HG02588 (cell line): ENCODE results near the gene PRMT2.

Experiments used
- ATAC-seq: cut with Tn5 transposase; IDR thresholded peaks from one replicate; pipeline ENCODE4 v1.9.1; 2021; ENCODE audit warnings: mild to moderate bottlenecking, moderate library complexity; ENCODE audit not compliant: unreplicated experiment

Gene PRMT2

DNA sequence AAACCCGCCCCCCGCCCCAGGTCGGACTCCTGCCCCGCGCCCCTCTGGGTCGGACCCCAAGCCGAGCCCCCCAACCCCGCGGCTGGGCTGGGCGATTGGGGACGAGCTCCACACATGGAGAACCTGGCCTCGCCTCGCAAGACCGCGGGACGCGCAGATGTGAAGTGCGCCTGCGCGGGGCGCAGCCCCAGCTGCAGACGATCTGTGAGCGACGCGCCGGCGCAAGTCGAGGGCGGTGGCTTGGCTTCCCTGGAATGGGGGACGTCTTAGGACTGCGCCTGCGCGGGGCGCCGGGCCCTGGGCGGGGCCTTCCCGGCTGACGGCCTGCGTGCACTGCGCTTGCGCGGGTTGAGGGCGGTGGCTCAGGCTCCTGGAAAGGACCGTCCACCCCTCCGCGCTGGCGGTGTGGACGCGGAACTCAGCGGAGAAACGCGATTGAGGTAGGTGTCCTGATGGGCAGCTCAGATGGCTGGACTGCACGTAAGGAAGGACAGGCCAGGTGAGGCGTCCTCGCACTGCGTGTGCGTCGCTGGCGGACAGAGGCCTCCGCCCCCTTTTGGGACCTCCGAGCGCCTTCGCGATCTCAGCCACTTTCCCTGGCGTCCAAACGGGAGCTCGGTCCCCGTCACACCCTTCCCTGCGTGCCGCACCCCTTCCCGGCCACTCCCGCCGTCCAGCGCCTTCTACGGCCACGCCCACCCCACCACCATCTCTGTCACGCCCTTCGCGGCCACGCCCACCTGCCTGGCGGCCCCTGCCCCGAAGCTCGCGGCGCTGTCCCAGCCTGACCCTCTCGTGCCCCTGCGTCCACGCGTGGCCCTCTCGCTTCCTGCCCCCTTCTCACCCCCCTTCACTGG lies at the start of gene PRMT2:
PRMT2 (plus strand) TSS at position 351 of the 857 bp plus-strand sequence. CDS start 1,278 bp downstream, outside the sequence.
- peak; percentile 89 for ATAC-seq

DNA sequence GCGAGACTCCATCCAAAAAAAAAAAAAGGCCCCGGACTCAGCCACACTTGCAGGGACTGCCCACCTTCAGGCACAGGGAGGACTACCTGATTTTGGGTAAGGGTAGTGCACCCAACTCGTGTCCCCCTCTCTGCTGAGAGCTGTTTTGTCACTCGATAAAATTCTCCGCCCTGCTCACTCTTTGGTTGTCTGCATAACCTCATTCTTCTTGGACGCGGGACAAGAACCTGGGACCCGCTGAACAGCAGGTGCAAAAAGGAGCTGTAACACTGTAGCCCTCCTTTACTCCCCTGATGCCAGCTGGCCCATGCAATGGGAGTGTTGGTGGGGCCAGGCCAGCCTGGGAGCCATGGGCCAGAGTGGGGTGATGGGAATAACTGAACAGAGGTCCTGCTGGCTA lies 41.2 kb upstream of the PRMT2 start:
- no peak for ATAC-seq

GRCh38 chr21:46596201-46596600 lies 39.3 kb upstream of the PRMT2 start:
- ATAC-seq: no peak

- ATAC-seq: no peak
Measured at GRCh38 chr21:46597031-46597430, 38.4 kb upstream of the PRMT2 start.

DNA sequence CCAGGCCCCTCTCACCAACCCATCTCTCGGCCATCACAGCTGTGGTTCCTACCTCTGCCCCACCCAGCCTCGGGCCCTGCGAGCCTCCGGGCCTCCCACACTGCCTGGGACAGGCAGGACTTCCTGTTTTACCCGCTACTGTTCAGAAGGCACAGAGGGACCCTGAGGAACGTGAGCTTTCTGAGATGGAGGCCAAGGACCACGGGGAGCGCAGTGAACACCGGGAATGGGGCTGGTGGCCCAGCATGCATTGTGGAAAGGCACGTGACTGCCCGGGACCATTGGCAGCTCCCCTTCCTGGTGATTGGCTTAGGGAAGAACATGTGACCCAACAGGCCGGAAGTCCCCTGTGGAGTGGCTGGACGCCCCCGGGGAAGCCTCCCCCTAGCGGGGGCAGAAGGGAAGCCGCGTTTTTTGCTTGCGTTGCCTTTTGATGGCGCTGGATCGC lies 37.6 kb upstream of the PRMT2 start:
- ATAC-seq: no peak

- ATAC-seq: no peak
Measured at GRCh38 chr21:46598581-46599572, 36.6 kb upstream of the PRMT2 start.

DNA sequence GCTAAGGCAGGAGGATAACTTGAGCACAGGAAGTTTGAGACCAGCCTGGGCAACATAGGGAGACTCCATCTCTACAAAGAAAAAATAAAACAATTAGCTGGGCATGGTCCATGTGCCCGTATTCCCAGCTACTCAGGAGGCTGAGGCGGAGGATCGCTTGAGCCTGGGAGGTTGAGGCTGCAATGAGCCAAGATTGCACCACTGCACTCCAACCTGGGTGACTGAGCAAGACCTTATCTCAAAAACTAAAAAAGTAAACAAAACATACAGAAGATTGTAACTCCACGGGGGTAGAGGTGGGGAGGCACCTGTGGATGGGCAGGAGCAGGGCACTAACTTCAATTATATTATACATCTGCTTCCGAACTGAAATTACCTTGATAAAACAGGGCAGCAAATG lies 35.2 kb upstream of the PRMT2 start:
- no peak for ATAC-seq

- no peak for ATAC-seq
Measured at GRCh38 chr21:46600978-46601377, 34.5 kb upstream of the PRMT2 start.

DNA sequence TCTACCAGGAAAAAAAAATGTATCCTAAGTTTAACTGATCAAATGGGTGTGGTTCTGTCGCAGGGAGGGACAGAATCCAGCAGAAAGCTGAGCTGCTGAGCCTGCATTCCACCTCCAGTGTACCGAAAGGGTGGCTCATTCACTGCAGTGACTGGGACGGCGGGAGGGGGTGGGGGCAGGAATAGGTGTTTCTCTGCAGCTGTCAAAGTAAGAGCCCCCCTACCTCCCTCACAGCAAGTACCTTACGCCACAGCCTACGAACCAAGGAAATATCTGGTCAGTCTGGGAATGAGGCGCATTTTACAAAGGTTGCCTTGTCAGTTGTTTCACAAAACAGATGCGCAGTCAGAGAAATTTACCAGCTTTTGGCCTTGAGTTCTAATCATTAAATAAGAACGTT lies 32.2 kb upstream of the PRMT2 start:
- ATAC-seq: no peak

DNA sequence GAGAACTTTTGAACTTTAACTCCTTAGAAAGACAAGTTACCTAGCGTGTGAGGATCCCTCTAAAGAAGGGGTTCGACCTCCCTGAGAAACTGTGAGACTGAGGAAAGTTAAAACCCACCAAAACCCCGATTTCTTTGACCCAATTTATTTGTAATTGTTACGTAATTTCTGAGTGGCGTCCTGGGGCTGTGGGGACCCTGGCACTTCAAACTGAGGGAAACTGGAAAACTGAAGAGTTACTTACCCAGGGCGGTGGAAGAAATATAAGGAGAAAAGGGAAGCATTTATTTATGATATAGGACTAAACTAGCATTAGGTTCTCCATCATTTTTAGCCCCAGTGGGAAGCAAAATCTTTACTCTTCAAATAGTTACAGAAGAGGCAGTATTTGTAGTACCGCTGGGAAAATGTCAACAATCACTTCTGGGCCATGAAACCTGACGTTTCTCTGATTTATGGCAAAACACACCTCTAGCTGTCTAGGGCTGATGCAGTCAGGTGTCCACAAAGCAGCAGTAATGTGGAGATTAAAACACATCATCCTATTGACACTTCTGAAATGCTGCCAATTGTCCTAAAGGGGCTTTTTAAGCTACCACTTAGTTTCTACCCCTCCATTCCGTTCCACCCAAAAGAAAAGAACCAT lies 31.0 kb upstream of the PRMT2 start:
- no peak for ATAC-seq

- ATAC-seq: no peak
Measured at GRCh38 chr21:46604975-46605766, 30.3 kb upstream of the PRMT2 start, which contains the start of gene S100B. Gene S100B (minus strand): TSS chr21:46605082. CDS start chr21:46602415, 2,667 bp downstream.

- ATAC-seq: no peak
Measured at GRCh38 chr21:46605767-46606426, 29.6 kb upstream of the PRMT2 start.

- ATAC-seq: no peak
Measured at GRCh38 chr21:46606427-46606813, 29.1 kb upstream of the PRMT2 start.

- ATAC-seq: no peak
Measured at GRCh38 chr21:46607636-46608035, 27.8 kb upstream of the PRMT2 start.

- no peak for ATAC-seq
Measured at GRCh38 chr21:46608672-46609111, 26.8 kb upstream of the PRMT2 start.

DNA sequence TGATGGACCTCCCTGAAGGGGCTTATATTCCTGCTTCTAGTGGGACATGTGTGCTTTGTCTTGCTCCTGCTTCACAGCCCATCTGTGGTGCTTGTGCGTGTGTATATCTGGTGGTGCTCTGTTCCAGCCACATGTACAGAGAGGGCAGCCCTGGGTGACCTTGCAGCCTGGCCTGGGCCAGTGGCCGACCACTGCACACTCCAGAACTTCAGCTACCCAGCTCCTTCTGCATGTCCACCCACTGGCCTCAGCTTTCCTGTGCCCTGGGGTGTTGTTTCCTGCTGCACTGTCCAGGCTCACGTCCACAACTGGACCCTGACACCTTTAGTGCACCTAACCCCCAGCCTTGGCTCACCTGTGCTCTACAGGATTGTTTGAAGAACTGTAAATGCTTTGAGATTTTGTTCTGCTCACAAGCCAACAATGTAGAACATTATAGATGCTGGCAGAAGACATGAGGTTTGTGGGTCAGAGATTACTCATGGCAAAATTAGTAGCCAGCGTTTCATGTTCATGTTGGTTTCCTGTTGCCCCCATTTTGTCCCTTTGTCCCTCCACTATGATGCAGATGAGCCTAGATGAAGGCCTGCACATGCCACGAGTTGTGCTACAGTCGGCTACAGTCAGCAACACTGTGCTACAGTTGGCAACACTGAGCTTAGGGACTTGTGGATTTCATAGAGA lies 25.3 kb upstream of the PRMT2 start:
- ATAC-seq: no peak

DNA sequence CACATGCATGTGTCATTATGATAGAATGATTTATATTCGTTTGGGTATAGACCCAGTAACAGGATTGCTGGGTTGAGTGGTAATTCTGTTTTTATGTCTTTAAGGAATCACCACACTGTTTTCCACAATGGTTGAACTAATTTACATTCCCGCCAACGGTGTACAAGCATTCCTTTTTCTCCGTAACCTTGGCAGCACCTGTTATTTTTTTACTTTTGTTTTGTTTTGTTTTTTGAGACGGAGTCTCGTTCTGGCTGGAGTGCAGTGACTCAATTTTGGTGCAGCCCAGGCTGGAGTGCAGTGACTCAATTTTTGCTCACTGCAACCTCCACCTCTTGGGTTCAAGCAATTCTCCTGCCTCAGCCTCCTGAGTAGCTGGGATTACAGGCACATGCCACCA lies 22.1 kb upstream of the PRMT2 start:
- ATAC-seq: no peak

DNA sequence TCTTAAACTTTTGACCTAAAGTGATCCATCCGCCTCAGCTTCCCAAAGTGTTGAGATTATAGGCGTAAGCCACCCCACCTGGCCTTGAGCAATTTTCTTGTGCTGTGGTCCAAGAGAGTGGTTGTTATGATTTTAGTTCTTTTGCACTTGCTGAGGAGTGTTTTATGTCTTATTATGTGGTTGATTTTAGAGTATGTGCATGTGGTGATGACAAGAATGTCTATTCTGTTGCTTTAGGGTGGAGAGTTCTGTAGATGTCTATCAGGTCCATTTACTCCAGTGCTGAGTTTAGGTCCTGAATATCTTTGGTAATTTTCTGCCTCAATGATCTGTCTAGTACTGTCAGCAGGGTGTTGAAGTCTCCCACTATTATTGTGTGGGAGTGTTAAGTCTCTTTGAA lies 19.4 kb upstream of the PRMT2 start:
- no peak for ATAC-seq

DNA sequence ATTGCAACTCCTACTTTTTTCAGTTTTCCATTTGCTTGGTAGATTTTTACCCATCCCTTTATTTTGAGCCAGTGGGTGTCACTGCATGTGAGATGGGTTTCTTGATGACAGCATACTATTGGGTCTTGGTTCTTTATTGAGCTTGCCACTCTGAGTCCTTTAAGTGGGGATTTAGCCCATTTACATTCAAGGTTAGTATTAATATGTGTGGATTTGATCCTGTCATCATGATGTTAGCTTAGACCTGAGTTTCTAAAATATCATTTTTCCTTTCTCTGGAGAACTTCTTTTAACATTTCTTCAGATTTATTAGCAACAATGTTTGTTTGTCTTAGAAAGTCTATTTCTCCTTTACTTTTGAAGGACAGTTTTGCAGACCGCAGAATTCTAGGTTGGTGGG lies 18.8 kb upstream of the PRMT2 start:
- no peak for ATAC-seq
